ENCODE data around the gene KPNA6. TPM values are rescaled to one million over a fixed set of nuclear protein-coding genes. Genes with fewer than 3 reads are reported as not detected.

The KPNA6 gene
- total and polyA plus RNA-seq, 2 of the 13 experiments (the other 11 are each of a cell fraction or from before 2014, with no cell fraction given), result 22.0 to 47.5 TPM

GRCh38 chr1:32221980-32222755, 114.3 kb downstream of the KPNA6 start, which contains the start of the genes EIF3I and TMEM234 (continued):
- no peak for TF ChIP-seq ZBTB44 (CRISPR knock-in tag; IDR thresholded peaks at IDR 0.05)
- no peak for TF ChIP-seq HIVEP1 (CRISPR knock-in tag; IDR thresholded peaks at IDR 0.05)
- no peak for TF ChIP-seq SP140L (CRISPR knock-in tag; IDR thresholded peaks at IDR 0.05; ENCODE audit: borderline replicate concordance)
- no peak for TF ChIP-seq ZBTB1 (CRISPR knock-in tag; IDR thresholded peaks at IDR 0.05; ENCODE audit: borderline replicate concordance)
- TF ChIP-seq RXRB (CRISPR knock-in tag; IDR thresholded peaks at IDR 0.05; ENCODE audit: borderline replicate concordance), result peak; percentile 41; the same call in 1 of the 2 replicates
- TF ChIP-seq GMEB1 (CRISPR knock-in tag; IDR thresholded peaks at IDR 0.05; ENCODE audit: borderline replicate concordance), result peak; percentile 76; the same call in 1 of the 2 replicates
- TF ChIP-seq ZNF780A (CRISPR knock-in tag; IDR thresholded peaks at IDR 0.05), result no peak
- no peak for TF ChIP-seq DNMT3B (CRISPR knock-in tag; conservative IDR thresholded peaks at IDR 0.05)
- no peak for TF ChIP-seq ZNF256 (CRISPR knock-in tag; conservative IDR thresholded peaks at IDR 0.05)
- TF ChIP-seq CCAR2 (optimal IDR thresholded peaks at IDR 0.05; ENCODE audit: low read depth, low read length), result no peak
- peak; percentile 59; the same call in 1 of the 2 replicates for TF ChIP-seq NR2F2 (IDR thresholded peaks at IDR 0.05; ENCODE audit: borderline replicate concordance, low read depth)
- TF ChIP-seq MXD4 (CRISPR knock-in tag; IDR thresholded peaks at IDR 0.05), result peak; percentile 36
- TF ChIP-seq ZNF333 (CRISPR knock-in tag; IDR thresholded peaks at IDR 0.05; ENCODE audit: borderline replicate concordance), result no peak
- TF ChIP-seq RORA (CRISPR knock-in tag; IDR thresholded peaks at IDR 0.05), result no peak
- no peak for TF ChIP-seq ZNF576 (CRISPR knock-in tag; IDR thresholded peaks at IDR 0.05)
- no peak for TF ChIP-seq JARID2 (CRISPR knock-in tag; IDR thresholded peaks at IDR 0.05; ENCODE audit: insufficient replicate concordance)
- TF ChIP-seq MLXIP (CRISPR knock-in tag; IDR thresholded peaks at IDR 0.05; ENCODE audit: borderline replicate concordance), result no peak
- TF ChIP-seq ZKSCAN8 (CRISPR knock-in tag; IDR thresholded peaks at IDR 0.05; ENCODE audit: borderline replicate concordance), result no peak
- no peak for TF ChIP-seq GFI1 (CRISPR knock-in tag; IDR thresholded peaks at IDR 0.05; ENCODE audit: borderline replicate concordance)
- no peak for TF ChIP-seq TBX2 (CRISPR knock-in tag; IDR thresholded peaks at IDR 0.05; ENCODE audit: borderline replicate concordance)
- TF ChIP-seq TCF7 (IDR thresholded peaks at IDR 0.05; ENCODE audit: low read depth), result no peak
